ENCODE measurements around the gene GABBR1.

GABBR1 gene

GRCh38 chr6:29620630-29621029 is 12.4 kb downstream of the GABBR1 start:
- no peak for DNase-seq (ENCODE audit: low read depth)

- no peak for DNase-seq (ENCODE audit: low read depth)
Observed at GRCh38 chr6:29619578-29620160, 13.3 kb downstream of the GABBR1 start.

GRCh38 chr6:29617782-29618554 is 15.0 kb downstream of the GABBR1 start:
- DNase-seq (ENCODE audit: low read depth): no peak

- DNase-seq (ENCODE audit: low read depth): no peak
Observed at GRCh38 chr6:29611426-29611825, 21.6 kb downstream of the GABBR1 start.

- DNase-seq (ENCODE audit: low read depth): no peak
Observed at GRCh38 chr6:29610540-29610939, 22.4 kb downstream of the GABBR1 start.

GRCh38 chr6:29608131-29608530 is 24.9 kb downstream of the GABBR1 start:
- no peak for DNase-seq (ENCODE audit: low read depth)

- DNase-seq (ENCODE audit: low read depth): no peak
Observed at GRCh38 chr6:29603930-29604329, 29.1 kb downstream of the GABBR1 start.

GRCh38 chr6:29603456-29603855 is 29.5 kb downstream of the GABBR1 start:
- DNase-seq (ENCODE audit: low read depth): no peak

GRCh38 chr6:29602564-29603361 is 30.2 kb downstream of the GABBR1 start:
- no peak for DNase-seq (ENCODE audit: low read depth)

GRCh38 chr6:29598172-29598747 is 34.7 kb downstream of the GABBR1 start:
- no peak for DNase-seq (ENCODE audit: low read depth)

GRCh38 chr6:29597184-29597583 is 35.8 kb downstream of the GABBR1 start:
- DNase-seq (ENCODE audit: low read depth): no peak

GRCh38 chr6:29596381-29596900 is 36.5 kb downstream of the GABBR1 start:
- DNase-seq (ENCODE audit: low read depth): no peak

GRCh38 chr6:29593199-29593855 is 39.7 kb downstream of the GABBR1 start:
- no peak for DNase-seq (ENCODE audit: low read depth)

- no peak for DNase-seq (ENCODE audit: low read depth)
Observed at GRCh38 chr6:29591677-29592076, 41.3 kb downstream of the GABBR1 start.

- DNase-seq (ENCODE audit: low read depth): no peak
Observed at GRCh38 chr6:29590218-29590808, 42.7 kb downstream of the GABBR1 start.

- peak; percentile 9 for DNase-seq (ENCODE audit: low read depth)
Observed at GRCh38 chr6:29589423-29590048, 43.4 kb downstream of the GABBR1 start.

- no peak for DNase-seq (ENCODE audit: low read depth)
Observed at GRCh38 chr6:29584821-29585220, 48.2 kb downstream of the GABBR1 start, which contains the start of gene OR2H2. TSS of gene OR2H2 (plus strand) at chr6:29585121. CDS start at chr6:29587945, 2,824 bp downstream.

GRCh38 chr6:29577544-29577943 is 55.4 kb downstream of the GABBR1 start:
- DNase-seq (ENCODE audit: low read depth): no peak

GRCh38 chr6:29576056-29576455 is 56.9 kb downstream of the GABBR1 start:
- no peak for DNase-seq (ENCODE audit: low read depth)

- no peak for DNase-seq (ENCODE audit: low read depth)
Observed at GRCh38 chr6:29567991-29568390, 65.0 kb downstream of the GABBR1 start.

- DNase-seq (ENCODE audit: low read depth): no peak
Observed at GRCh38 chr6:29567541-29567940, 65.4 kb downstream of the GABBR1 start.

Measured in GM04504 (cell line).